Heart right ventricle (tissue), 16 donors: ENCODE measurements around the gene TRANK1. TPM values are rescaled to one million over a fixed set of nuclear protein-coding genes. Genes with fewer than 3 reads are reported as not detected.
"Not testable (repeated sequence)": the region's sequence is repeated elsewhere in the genome, so short reads cannot be mapped to it uniquely, and the experiment has no call there.

ENCODE experiments used
- ATAC-seq, 8 donors: fragments of 200-7000 bp; cut with Tn5 transposase; one replicate each; pipeline ENCODE4 v1.9.1; 2020; ENCODE audit warnings: mild to moderate bottlenecking in 8 of 8, moderate library complexity in 8 of 8, moderate number of reproducible peaks in 1 of 8
- DNase-seq, 2 donors: peaks; one replicate each; pipeline ENCODE4 v3.0.0-alpha.2; 2020
- H3K27ac ChIP-seq, 10 donors: fragments of 200-600 bp; sonication (generic) in 2 of 10; one replicate each; pipeline versions ENCODE4 v1.5.0 to v1.8.0; 2020 to 2022; ENCODE audit warnings: mild to moderate bottlenecking in 3 of 10
- H3K27me3 ChIP-seq, 7 donors: fragments of 200-600 bp; one replicate each; pipeline ENCODE4 v1.8.0; 2021 to 2022; ENCODE audit warnings: mild to moderate bottlenecking in 2 of 7
- H3K36me3 ChIP-seq, 9 donors: fragments of 200-600 bp; sonication (generic) in 1 of 9; one replicate each; pipeline versions ENCODE4 v1.5.0 to v1.8.0; 2020 to 2022; ENCODE audit warnings: mild to moderate bottlenecking in 2 of 9
- H3K4me1 ChIP-seq, 9 donors: fragments of 200-600 bp; sonication (generic) in 1 of 9; one replicate each; pipeline versions ENCODE4 v1.5.0 to v1.8.0; 2020 to 2022; ENCODE audit warnings: mild to moderate bottlenecking in 4 of 9
- H3K4me3 ChIP-seq, 10 donors: fragments of 200-600 bp; sonication (generic) in 2 of 10; one replicate each; pipeline versions ENCODE4 v1.5.0 to v1.8.0; 2020 to 2022; ENCODE audit warnings: mild to moderate bottlenecking in 7 of 10, moderate library complexity in 2 of 10
- H3K9me3 ChIP-seq, 11 donors: fragments of 200-600 bp in 10 of 11; sonication (generic) in 2 of 11; one replicate each; pipeline versions ENCODE4 v1.5.0 to v1.8.0; 2013 to 2022; ENCODE audit warnings: mild to moderate bottlenecking in 2 of 11, control low read depth in 1 of 11, moderate library complexity in 1 of 11
- WGBS, 2 donors: extraction: QIAGEN DNeasy Blood & Tissue Kit; methylation state at CpG; one replicate each; pipeline ENCODE4 v1.1.7; 2013; ENCODE audit warnings: inconsistent platforms in 1 of 2; 5-methylcytosine and 5-hydroxymethylcytosine counted together
- intact Hi-C, 10 donors: fragments of 100-400 bp; cut with DNase I; formaldehyde crosslinking; loops; one replicate each; pipeline versions ENCODE4 v1.11.1 to v1.14.2; 2022
- polyA plus RNA-seq, 2 donors: library from polyadenylated mRNA; stranded (reverse); fragments of 200-250 nt; gene quantifications; one replicate each; pipeline ENCODE4 v1.2.3, GENCODE V29; 2013
- total RNA-seq, 10 donors: library from RNA; stranded (reverse); fragmentation: NEBNext Ultra II Directional in 3 of 10; extraction: Animal tissue kit (Norgen Biotek cat#: 25700) in 3 of 10; gene quantifications; one replicate each; pipeline versions ENCODE4 v1.2.1 to v1.2.4, GENCODE V29; 2021 to 2023
- TF ChIP-seq, protein P1 (sequence below), 9 donors: fragments of 200-600 bp; sonication (generic) in 2 of 9; IDR thresholded peaks; one replicate each; pipeline versions ENCODE4 v1.5.0 to v1.8.0; 2021 to 2022; ENCODE audit warnings: antibody characterized with exemption in 9 of 9, mild to moderate bottlenecking in 5 of 9, moderate library complexity in 1 of 9
- donor health status: Arrhythmogenic right ventricular cardiomyopathy.
- donor health status: ischemic (EF 13 %, LVEDD 7.1; RV severe dilation, severe dysfunction).
- donor health status: healthy with polysubstance abuse.
- donor health status: DM: no; HTN: yes; CAD: no.
- donor health status: DM: no; HTN: no; CAD: no.
- donor health status: ischemic (EF 25% LVEDD 6.9; RV normal size, moderate dysfunction).
- donor health status: ischemic (EF 25% LVEDD 5.7; RV mildly dilated, moderate dysfunction).
- donor health status: healthy.
- donor health status: DM: yes; HTN: yes; CAD: no.
- donor health status: Ischemic cardiomyopathy.
- donor health status: ischemic (EF 35%, LVEDD 5.7; RV mildly dilated, moderate dysfunction).
- donor health status: nonischemic (EF 11% LVEDD 7.7; RV severe dilation, severe dysfunction).
- donor health status: DM: yes; HTN: yes; CAD: no.
- donor health status: PGD.
- donor health status: ischemic (EF 29% LVEDD 5.4; RV normal size, mild dysfunction).
- donor health status: nonischemic (EF 23%, LVEDD 6.1; RV moderate dilation, normal function).

The TRANK1 gene
- total and polyA plus RNA-seq, 12 donors = 1.3 to 20.8 (median 4.9) TPM

DNA sequence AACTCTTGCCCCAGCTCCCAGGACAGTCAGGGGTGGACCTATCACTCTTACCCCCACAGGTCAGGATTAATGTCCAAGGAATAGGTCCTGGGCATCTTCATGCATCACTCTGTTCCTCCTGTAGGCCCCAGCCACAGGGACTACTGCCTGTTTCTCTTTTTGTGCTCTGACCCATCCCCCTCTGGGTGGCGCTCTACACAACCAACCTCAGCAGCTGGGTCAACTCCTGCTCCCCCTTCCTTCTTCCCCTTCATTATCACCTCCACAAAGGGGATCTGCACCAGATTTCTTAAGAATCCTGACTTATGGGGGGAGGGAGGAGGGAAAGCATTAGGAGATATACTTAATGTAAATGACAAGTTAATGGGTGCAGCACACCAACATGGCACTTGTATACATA, 12.2 kb upstream of the TRANK1 start:
- Histone ChIP-seq H3K9me3 (no peaks in the 10 kb centered on the region), H3K4me3 (no peak overlapping the region), H3K4me1 (peaks cover 0 to 14% (median 9%) of the 10 kb centered on the region in 9 donors), H3K27ac (no peak overlapping the region), H3K36me3 (no peaks in the 10 kb centered on the region), H3K27me3 (no peaks in the 10 kb centered on the region)
- WGBS, 2 donors = 93 to 95% methylated on average over 1 of the region's 1 CpG
- DNase-seq (no peak), ATAC-seq (no peak)
- TF ChIP-seq, protein P1, sequence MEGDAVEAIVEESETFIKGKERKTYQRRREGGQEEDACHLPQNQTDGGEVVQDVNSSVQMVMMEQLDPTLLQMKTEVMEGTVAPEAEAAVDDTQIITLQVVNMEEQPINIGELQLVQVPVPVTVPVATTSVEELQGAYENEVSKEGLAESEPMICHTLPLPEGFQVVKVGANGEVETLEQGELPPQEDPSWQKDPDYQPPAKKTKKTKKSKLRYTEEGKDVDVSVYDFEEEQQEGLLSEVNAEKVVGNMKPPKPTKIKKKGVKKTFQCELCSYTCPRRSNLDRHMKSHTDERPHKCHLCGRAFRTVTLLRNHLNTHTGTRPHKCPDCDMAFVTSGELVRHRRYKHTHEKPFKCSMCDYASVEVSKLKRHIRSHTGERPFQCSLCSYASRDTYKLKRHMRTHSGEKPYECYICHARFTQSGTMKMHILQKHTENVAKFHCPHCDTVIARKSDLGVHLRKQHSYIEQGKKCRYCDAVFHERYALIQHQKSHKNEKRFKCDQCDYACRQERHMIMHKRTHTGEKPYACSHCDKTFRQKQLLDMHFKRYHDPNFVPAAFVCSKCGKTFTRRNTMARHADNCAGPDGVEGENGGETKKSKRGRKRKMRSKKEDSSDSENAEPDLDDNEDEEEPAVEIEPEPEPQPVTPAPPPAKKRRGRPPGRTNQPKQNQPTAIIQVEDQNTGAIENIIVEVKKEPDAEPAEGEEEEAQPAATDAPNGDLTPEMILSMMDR (IDR thresholded peaks at IDR 0.05) = no peak
- intact Hi-C loops = loop anchor here (5.0 to 10.0 kb wide), 7 partner anchors 50 to 230 kb away; no protein-coding TSS in a partner anchor

GRCh38 chr3:36956155-36956554, 11.3 kb upstream of the TRANK1 start:
- Histone ChIP-seq H3K4me1 (peaks cover 0 to 14% (median 9%) of the 10 kb centered on the region in 9 donors), H3K36me3 (no peaks in the 10 kb centered on the region), H3K27me3 (no peaks in the 10 kb centered on the region), H3K27ac (no peak overlapping the region), H3K4me3 (no peak overlapping the region), H3K9me3 (no peaks in the 10 kb centered on the region)
- ATAC-seq (no peak), DNase-seq (no peak)
- intact Hi-C loops = loop anchor here (5.0 to 10.0 kb wide), 7 partner anchors 49 to 229 kb away; no protein-coding TSS in a partner anchor
- TF ChIP-seq, protein P1 (IDR thresholded peaks at IDR 0.05) = no peak
- 81 to 83% methylated on average over 3 of the region's 3 CpGs for WGBS, 2 donors

GRCh38 chr3:36954452-36955134, 9.7 kb upstream of the TRANK1 start:
- no peaks in the 10 kb centered on the region for H3K36me3 ChIP-seq
- peaks cover 0 to 14% (median 9%) of the 10 kb centered on the region in 9 donors for H3K4me1 ChIP-seq
- H3K9me3 ChIP-seq = no peaks in the 10 kb centered on the region
- TF ChIP-seq, protein P1 (IDR thresholded peaks at IDR 0.05) = no peak
- ATAC-seq = no peak
- H3K27ac ChIP-seq = no peak overlapping the region
- H3K27me3 ChIP-seq = no peaks in the 10 kb centered on the region
- intact Hi-C loops = loop anchor here (5.0 to 10.0 kb wide), 7 partner anchors 47 to 227 kb away; no protein-coding TSS in a partner anchor
- DNase-seq = no peak
- H3K4me3 ChIP-seq = no peak overlapping the region

GRCh38 chr3:36947814-36948213, 3.0 kb upstream of the TRANK1 start:
- Histone ChIP-seq H3K9me3 (peaks cover 0 to 22% (median 12%) of the 10 kb centered on the region in 11 donors), H3K4me1 (peaks cover 0 to 16% (median 11%) of the 10 kb centered on the region in 9 donors)
- H3K36me3 ChIP-seq, H3K4me3 ChIP-seq, DNase-seq, H3K27ac ChIP-seq, H3K27me3 ChIP-seq, intact Hi-C loops, ATAC-seq: not testable (repeated sequence)
- WGBS, 2 donors = 84 to 96% methylated on average over 5 of the region's 5 CpGs
